SK-N-SH (cell line): ENCODE data around the gene OSBP2. TPM values are rescaled to one million over a fixed set of nuclear protein-coding genes. Genes with fewer than 3 reads are reported as not detected.

Experiments
- CTCF ChIA-PET: fragments of 300-600, 350-600 bp; formaldehyde crosslinking; extraction: SDS; loops from one replicate; lab custom pipeline; 2021; lab: Yijun Ruan, JAX
- POLR2A ChIA-PET: fragments of 350-600 bp; sonication (Branson Sonifier 250); formaldehyde crosslinking; extraction: SDS; loops from one replicate; lab custom pipeline; 2020; ENCODE audit warnings: antibody characterized with exemption, inconsistent platforms; lab: Yijun Ruan, JAX
- DNase-seq: peaks from one replicate; pipeline ENCODE4 v3.0.0; 2012
- H2AFZ ChIP-seq: fragments of 200-600 bp; sonication (generic); 2 replicates; pipeline ENCODE4 v1.8.1; 2016; ENCODE audit warnings: antibody characterized with exemption, mild to moderate bottlenecking, low read depth
- H3F3A ChIP-seq: fragments of 200-600 bp; sonication (generic); replicated peaks from 2 replicates; pipeline ENCODE3; 2016; ENCODE audit warnings: antibody characterized with exemption, mild to moderate bottlenecking; ENCODE audit not compliant: insufficient read depth
- H3K27ac ChIP-seq, 2 experiments: fragments of 200-500 bp in 1 of 2; fragments of 200-600 bp in 1 of 2; sonication (Bioruptor generic) in 1 of 2; sonication (generic), shearing (Covaris generic) in 1 of 2; 2 replicates each; pipeline versions ENCODE4 v1.5.1 to v1.6.1; 2014 to 2016; ENCODE audit warnings: low read depth in 2 of 2, inconsistent platforms in 1 of 2, low read length in 1 of 2, mild to moderate bottlenecking in 1 of 2, mixed read lengths in 1 of 2
- H3K27me3 ChIP-seq: fragments of 200-600 bp; sonication (generic), shearing (Covaris generic); 2 replicates; pipeline ENCODE4 v1.6.1; 2016; ENCODE audit warnings: mixed run types; ENCODE audit not compliant: insufficient read depth
- H3K36me3 ChIP-seq, 2 experiments: fragments of 200-500 bp in 1 of 2; fragments of 200-600 bp in 1 of 2; sonication (Bioruptor generic) in 1 of 2; sonication (generic) in 1 of 2; replicated peaks in 1 of 2; 2 replicates each; pipeline versions ENCODE3 to v1.5.1; 2014 to 2016; ENCODE audit warnings: low read length in 1 of 2, mild to moderate bottlenecking in 1 of 2; ENCODE audit not compliant: insufficient read depth in 2 of 2, control insufficient read depth in 1 of 2
- H3K4me1 ChIP-seq, 2 experiments: fragments of 200-500 bp in 1 of 2; fragments of 200-600 bp in 1 of 2; sonication (Bioruptor generic) in 1 of 2; sonication (generic), shearing (Covaris generic) in 1 of 2; 2 replicates each; pipeline versions ENCODE4 v1.5.1 to v1.6.1; 2014 to 2016; ENCODE audit warnings: low read depth in 1 of 2, low read length in 1 of 2, mixed run types in 1 of 2; ENCODE audit not compliant: insufficient read depth in 2 of 2, control insufficient read depth in 1 of 2
- H3K4me2 ChIP-seq: fragments of 200-600 bp; sonication (generic), shearing (Covaris generic); 2 replicates; pipeline ENCODE4 v1.6.1; 2017; ENCODE audit warnings: mixed run types
- H3K4me3 ChIP-seq, 2 experiments: fragments of 200-500 bp in 1 of 2; fragments of 200-600 bp in 1 of 2; sonication (Bioruptor generic) in 1 of 2; sonication (generic), shearing (Covaris generic) in 1 of 2; 2 replicates each; pipeline versions ENCODE4 v1.5.1 to v1.8.1; 2014 to 2016; ENCODE audit warnings: low read depth in 2 of 2, inconsistent platforms in 1 of 2, low read length in 1 of 2, mild to moderate bottlenecking in 1 of 2, mixed read lengths in 1 of 2, moderate library complexity in 1 of 2
- H3K79me2 ChIP-seq: fragments of 200-600 bp; sonication (generic); 2 replicates; pipeline ENCODE4 v1.8.1; 2017; ENCODE audit warnings: mild to moderate bottlenecking; ENCODE audit not compliant: insufficient read depth
- H3K9ac ChIP-seq: fragments of 200-600 bp; sonication (generic); 2 replicates; pipeline ENCODE4 v1.6.1; 2017; ENCODE audit warnings: mixed run types
- H3K9me2 ChIP-seq: fragments of 200-600 bp; sonication (generic); 2 replicates; pipeline ENCODE4 v1.6.1; 2017; ENCODE audit warnings: mixed run types
- H3K9me3 ChIP-seq: fragments of 200-600 bp; sonication (generic); 2 replicates; pipeline ENCODE4 v1.6.1; 2017; ENCODE audit warnings: mixed run types, mild to moderate bottlenecking, moderate library complexity
- H4K20me1 ChIP-seq: fragments of 200-600 bp; sonication (generic); 2 replicates; pipeline ENCODE4 v1.6.1; 2017; ENCODE audit warnings: mild to moderate bottlenecking, mixed run types; ENCODE audit not compliant: insufficient read depth
- EZH2phosphoT487 ChIP-seq: fragments of 200-600 bp; sonication (generic); IDR thresholded peaks from 2 replicates; pipeline ENCODE4 v1.6.1; 2017; ENCODE audit warnings: low read depth, mixed run types, mild to moderate bottlenecking, antibody characterized with exemption, moderate library complexity, borderline replicate concordance
- FOSL2 ChIP-seq: IDR thresholded peaks from 2 replicates; pipeline ENCODE4 v1.4.0; 2012; ENCODE audit warnings: low read depth, mild to moderate bottlenecking, moderate library complexity, borderline replicate concordance
- FOXJ3 ChIP-seq: sonication (generic); formaldehyde crosslinking; IDR thresholded peaks from 2 replicates; pipeline ENCODE4 v1.5.1; 2020; ENCODE audit warnings: mild to moderate bottlenecking, missing genetic modification reagents
- GABPA ChIP-seq: IDR thresholded peaks from 2 replicates; pipeline ENCODE4 v1.4.0; 2012; ENCODE audit warnings: low read depth, mild to moderate bottlenecking
- GATA2 ChIP-seq: sonication (generic); formaldehyde crosslinking; IDR thresholded peaks from 2 replicates; pipeline ENCODE4 v1.5.0; 2020; ENCODE audit warnings: mild to moderate bottlenecking, missing genetic modification reagents
- IRF3 ChIP-seq: fragments of 150-350 bp; IDR thresholded peaks from 2 replicates; pipeline ENCODE4 v1.6.1; 2016; ENCODE audit warnings: mild to moderate bottlenecking, low read depth, low read length
- MEF2A ChIP-seq: IDR thresholded peaks from 2 replicates; pipeline ENCODE4 v1.4.0; 2012; ENCODE audit warnings: low read depth, borderline replicate concordance
- NFIC ChIP-seq: IDR thresholded peaks from 2 replicates; pipeline ENCODE4 v1.4.0; 2012; ENCODE audit warnings: borderline replicate concordance
- NRF1 ChIP-seq: IDR thresholded peaks from 2 replicates; pipeline ENCODE4 v1.6.1; 2012; ENCODE audit warnings: low read depth, mild to moderate bottlenecking, low read length
- PBX3 ChIP-seq: IDR thresholded peaks from 2 replicates; pipeline ENCODE4; 2012
- POLR2AphosphoS5 ChIP-seq: IDR thresholded peaks from 2 replicates; pipeline ENCODE4 v1.6.1; 2012; ENCODE audit warnings: low read depth, low read length
- RAD21 ChIP-seq: IDR thresholded peaks from 2 replicates; pipeline ENCODE4 v1.6.1; 2012; ENCODE audit warnings: mild to moderate bottlenecking, low read length
- RCOR1 ChIP-seq: fragments of 150-350 bp; IDR thresholded peaks from 2 replicates; pipeline ENCODE4 v1.6.1; 2017; ENCODE audit warnings: antibody characterized with exemption, low read length
- REST ChIP-seq: IDR thresholded peaks from 2 replicates; pipeline ENCODE4 v1.6.1; 2012; ENCODE audit warnings: mild to moderate bottlenecking, low read depth, low read length, moderate library complexity
- RXRA ChIP-seq: IDR thresholded peaks from 2 replicates; pipeline ENCODE4 v1.4.0; 2012; ENCODE audit warnings: low read depth, mild to moderate bottlenecking, borderline replicate concordance
- SMC3 ChIP-seq: IDR thresholded peaks from 2 replicates; pipeline ENCODE4 v1.6.1; 2012; ENCODE audit warnings: low read depth, low read length, improper control_type of control experiment
- TCF12 ChIP-seq: IDR thresholded peaks from 2 replicates; pipeline ENCODE4 v1.4.0; 2012
- TEAD4 ChIP-seq: IDR thresholded peaks from 2 replicates; pipeline ENCODE4 v1.4.0; 2012; ENCODE audit warnings: mild to moderate bottlenecking, borderline replicate concordance; ENCODE audit not compliant: insufficient read depth
- ZBTB33 ChIP-seq: IDR thresholded peaks from 2 replicates; pipeline ENCODE4 v1.4.0; 2012; ENCODE audit warnings: low read depth, borderline replicate concordance
- WGBS: methylation state at CpG from one replicate; pipeline ENCODE4 v1.1.6; 2017; ENCODE audit warnings: low lambda C conversion rate; 5-methylcytosine and 5-hydroxymethylcytosine counted together
- polyA plus RNA-seq, 3 experiments: library from polyadenylated mRNA; depleted of rRNA; stranded (reverse); fragments of >200 nt; gene quantifications; 2 replicates each; pipeline ENCODE4 v1.2.3, GENCODE V29; 2012

Gene OSBP2
- polyA plus RNA-seq, 1 of the 3 experiments (the other 2 are of a cell fraction) = 3.1 TPM

GRCh38 chr22:30803679-30804078 is 109.0 kb downstream of the OSBP2 start:
- Histone ChIP-seq H4K20me1 (peaks cover 26% of the 10 kb centered on the region), H2AFZ (no peak overlapping the region), H3K9me3 (no peaks in the 10 kb centered on the region), H3K79me2 (no peaks in the 10 kb centered on the region), H3K9me2 (no peaks in the 10 kb centered on the region), H3K4me1 (peaks cover 8 to 13% of the 10 kb centered on the region in 2 experiments; a peak in 2 of 4 replicates), H3F3A (no peaks in the 10 kb centered on the region), H3K27me3 (0 out of 2 replicates have a peak, but pooled peaks cover 6% of the 10 kb centered on the region), H3K4me2 (0 out of 2 replicates have a peak overlapping the region, but pooled peaks have one; percentile 82)
- no peak for DNase-seq
- 65% methylated on average over 5 of the region's 5 CpGs for WGBS
- CTCF ChIA-PET = interaction anchor here (0.6 to 2.7 kb wide), 16 partner anchors 10 to 281 kb away, joined by 3 to 11 read pairs (median 4); no protein-coding TSS in a partner anchor
- no peak for TF ChIP-seq RCOR1
- no peak for TF ChIP-seq PBX3
- TF ChIP-seq NRF1 = no peak
- TF ChIP-seq GATA2 (CRISPR knock-in tag) = no peak
- no peak for TF ChIP-seq RAD21
- no peak for TF ChIP-seq RXRA
- TF ChIP-seq EZH2phosphoT487 = no peak
- TF ChIP-seq GABPA = no peak
- TF ChIP-seq MEF2A = no peak
- TF ChIP-seq SMC3 = no peak
- no peak for TF ChIP-seq FOXJ3
- no peak for TF ChIP-seq FOSL2
- TF ChIP-seq, all 33 proteins: peak for 0
- POLR2A ChIA-PET = interaction anchor here (1.6 kb wide), 1 partner anchor 18 kb away, joined by 4 read pairs; no protein-coding TSS in a partner anchor
- no peak overlapping the region for H3K27ac ChIP-seq
- no peak overlapping the region for H3K9ac ChIP-seq
- H3K4me3 ChIP-seq = no peak overlapping the region
- H3K36me3 ChIP-seq = no peaks in the 10 kb centered on the region

- no peak overlapping the region for H3K4me2 ChIP-seq
- no peaks in the 10 kb centered on the region for H3K9me2 ChIP-seq
- no peak overlapping the region for H3K4me3 ChIP-seq
- POLR2A ChIA-PET = interaction anchor here (1.6 kb wide), 1 partner anchor 17 kb away, joined by 4 read pairs; no protein-coding TSS in a partner anchor
- H3K4me1 ChIP-seq = peaks cover 8 to 13% of the 10 kb centered on the region in 2 experiments; a peak in 2 of 4 replicates
- H3K27me3 ChIP-seq = 0 out of 2 replicates have a peak, but pooled peaks cover 6% of the 10 kb centered on the region
- DNase-seq = no peak
- H3K9me3 ChIP-seq = no peaks in the 10 kb centered on the region
- TF ChIP-seq TEAD4 = no peak
- TF ChIP-seq RXRA = no peak
- TF ChIP-seq TCF12 = no peak
- TF ChIP-seq IRF3 = no peak
- no peak for TF ChIP-seq NFIC
- TF ChIP-seq REST = no peak
- no peak for TF ChIP-seq ZBTB33
- no peak for TF ChIP-seq POLR2AphosphoS5
- TF ChIP-seq GATA2 (CRISPR knock-in tag) = no peak
- TF ChIP-seq RAD21 = no peak
- no peak for TF ChIP-seq MEF2A
- H3K36me3 ChIP-seq = no peaks in the 10 kb centered on the region
- H3K27ac ChIP-seq = no peak overlapping the region
- H2AFZ ChIP-seq = no peak overlapping the region
- no peaks in the 10 kb centered on the region for H3K79me2 ChIP-seq
- WGBS = 64% methylated on average over 5 of the region's 5 CpGs
- CTCF ChIA-PET = interaction anchor here (2.2 to 2.7 kb wide), 2 partner anchors 17 to 50 kb away, joined by 6 to 11 read pairs; no protein-coding TSS in a partner anchor
- H3F3A ChIP-seq = no peaks in the 10 kb centered on the region
- H3K9ac ChIP-seq = no peak overlapping the region
- H4K20me1 ChIP-seq = peaks cover 26% of the 10 kb centered on the region
Measured at GRCh38 chr22:30804626-30805025, 110.0 kb downstream of the OSBP2 start.
